HepG2 (cell line): ENCODE measurements around the gene SDE2. TPM values are rescaled to one million over a fixed set of nuclear protein-coding genes. Genes with fewer than 3 reads are reported as not detected.
A peak's percentile ranks its signal among the peaks of the same experiment; 100 is the strongest.

Experiments
- AHR ChIP-seq: IDR thresholded peaks from 2 replicates; pipeline ENCODE4 v1.6.1; 2018; ENCODE audit warnings: missing genetic modification reagents, missing compliant biosample characterization
- CEBPG ChIP-seq: IDR thresholded peaks from 2 replicates; pipeline ENCODE4 v1.6.1; 2016
- DNMT3B ChIP-seq: conservative IDR thresholded peaks from 2 replicates; pipeline ENCODE4 v1.6.1; 2016; ENCODE audit warnings: missing biosample characterization, control low read depth
- NFKBIZ ChIP-seq: IDR thresholded peaks from 2 replicates; pipeline ENCODE4 v1.6.1; 2018; ENCODE audit warnings: missing genetic modification reagents, missing compliant biosample characterization
- PHF8 ChIP-seq: sonication (generic); formaldehyde crosslinking; IDR thresholded peaks from 2 replicates; pipeline ENCODE4 v1.5.0; 2020; ENCODE audit warnings: missing genetic modification reagents
- SKI ChIP-seq: fragments of 450-650 bp; IDR thresholded peaks from one replicate; pipeline ENCODE4 v1.6.1; 2018; ENCODE audit warnings: mild to moderate bottlenecking; ENCODE audit not compliant: partially characterized antibody
- ZNF296 ChIP-seq: sonication (generic); formaldehyde crosslinking; conservative IDR thresholded peaks from 2 replicates; pipeline ENCODE4 v1.5.0; 2020; ENCODE audit warnings: mild to moderate bottlenecking, missing genetic modification reagents
- ZNF607 ChIP-seq: sonication (generic); formaldehyde crosslinking; IDR thresholded peaks from 2 replicates; pipeline ENCODE4 v1.5.1; 2020; ENCODE audit warnings: missing genetic modification reagents, mild to moderate bottlenecking, borderline replicate concordance
- ZNF615 ChIP-seq: sonication (generic); formaldehyde crosslinking; IDR thresholded peaks from 2 replicates; pipeline ENCODE4 v1.5.0; 2020; ENCODE audit warnings: mild to moderate bottlenecking, missing genetic modification reagents, borderline replicate concordance
- ZNF749 ChIP-seq: sonication (generic); formaldehyde crosslinking; IDR thresholded peaks from 2 replicates; pipeline ENCODE4 v1.8.0; 2022; ENCODE audit warnings: mild to moderate bottlenecking, missing genetic modification reagents, moderate library complexity, borderline replicate concordance
- ZNF766 ChIP-seq: sonication (generic); formaldehyde crosslinking; IDR thresholded peaks from 2 replicates; pipeline ENCODE4 v1.5.0; 2020; ENCODE audit warnings: missing genetic modification reagents, borderline replicate concordance
- ZNF891 ChIP-seq: sonication (generic); formaldehyde crosslinking; IDR thresholded peaks from 2 replicates; pipeline ENCODE4 v1.5.0; 2020; ENCODE audit warnings: mild to moderate bottlenecking, missing genetic modification reagents
- ZSCAN9 ChIP-seq: IDR thresholded peaks from 2 replicates; pipeline ENCODE4 v1.6.1; 2016; ENCODE audit warnings: borderline replicate concordance
- polyA plus RNA-seq, 8 experiments: library from polyadenylated mRNA; depleted of rRNA in 3 of 8; stranded (reverse) in 7 of 8; unstranded in 1 of 8; fragments of >200 nt; fragmentation: Illumina TruSeq in 4 of 8; extraction: Trizol in 4 of 8; gene quantifications; 2 replicates each; pipeline versions ENCODE4 v1.2.1 to v1.2.3, GENCODE V29; 2011 to 2016; ENCODE audit warnings: low read depth in 4 of 8, missing spikeins in 1 of 8, mixed read lengths in 1 of 8; ENCODE audit not compliant: insufficient read depth in 1 of 8
- total RNA-seq, 5 experiments: library from RNA; depleted of rRNA; stranded (reverse); fragments of >200 nt; fragmentation: Illumina TruSeq; extraction: Trizol; gene quantifications; 2 replicates each; pipeline ENCODE4 v1.2.3, GENCODE V29; 2016; ENCODE audit warnings: low read depth in 1 of 5
- TF ChIP-seq, protein P1 (sequence below): IDR thresholded peaks from 2 replicates; pipeline ENCODE4 v1.6.1; 2016; ENCODE audit warnings: missing compliant biosample characterization, missing genetic modification reagents, borderline replicate concordance
- TF ChIP-seq, protein P2 (sequence below): sonication (generic); formaldehyde crosslinking; IDR thresholded peaks from 2 replicates; pipeline ENCODE4 v1.8.0; 2022; ENCODE audit warnings: missing genetic modification reagents, mild to moderate bottlenecking, borderline replicate concordance
- TF ChIP-seq, protein P3 (sequence below): sonication (generic); formaldehyde crosslinking; IDR thresholded peaks from 2 replicates; pipeline ENCODE4 v1.4.0; 2020; ENCODE audit warnings: missing genetic modification reagents
- TF ChIP-seq, protein P4 (sequence below): sonication (generic); formaldehyde crosslinking; IDR thresholded peaks from 2 replicates; pipeline ENCODE4 v1.4.0; 2020; ENCODE audit warnings: mild to moderate bottlenecking, low read depth, missing genetic modification reagents
- TF ChIP-seq, protein P5 (sequence below): sonication (generic); formaldehyde crosslinking; IDR thresholded peaks from 2 replicates; pipeline ENCODE4 v1.5.0; 2020; ENCODE audit warnings: mild to moderate bottlenecking, missing genetic modification reagents, borderline replicate concordance

The SDE2 gene
- total and polyA plus RNA-seq, 2 of the 13 experiments (the other 11 are each of a cell fraction or from before 2014, with no cell fraction given) = 10.8 to 19.6 TPM

DNA sequence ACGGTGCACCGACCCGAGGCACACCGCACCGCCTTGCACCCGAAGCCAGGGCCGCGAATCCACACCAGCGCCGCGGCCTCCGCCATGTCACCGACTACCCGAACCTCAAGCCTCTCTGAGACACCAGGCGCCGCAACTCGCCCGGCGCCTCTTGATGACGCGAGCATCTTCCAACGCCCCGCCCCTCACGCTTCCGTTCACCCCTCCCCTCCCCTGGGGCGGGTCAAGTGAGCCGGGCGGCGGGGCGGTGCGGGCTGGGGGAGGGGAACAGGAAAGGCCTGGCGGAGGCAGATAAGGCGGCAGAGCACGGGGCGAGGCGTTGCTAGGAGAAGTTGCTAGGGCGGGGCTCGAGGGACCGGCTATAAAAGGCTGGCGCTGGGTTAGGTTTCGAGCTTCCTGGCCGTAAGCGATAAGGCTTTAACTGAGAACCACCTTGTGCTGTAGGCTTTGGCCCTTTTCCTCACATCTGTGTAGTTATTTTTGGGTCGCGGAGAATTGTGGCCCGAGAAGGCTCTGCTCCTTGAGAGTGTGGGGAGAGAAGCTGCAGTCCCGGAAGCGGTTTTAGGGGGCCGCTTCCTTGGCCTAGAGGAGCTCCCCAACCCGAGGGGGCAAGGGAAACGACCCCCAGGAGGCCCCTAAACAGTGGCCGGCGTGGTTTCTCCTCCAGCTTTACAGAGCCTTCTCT lies at the start of gene SDE2 (continued):
- TF ChIP-seq, protein P1, sequence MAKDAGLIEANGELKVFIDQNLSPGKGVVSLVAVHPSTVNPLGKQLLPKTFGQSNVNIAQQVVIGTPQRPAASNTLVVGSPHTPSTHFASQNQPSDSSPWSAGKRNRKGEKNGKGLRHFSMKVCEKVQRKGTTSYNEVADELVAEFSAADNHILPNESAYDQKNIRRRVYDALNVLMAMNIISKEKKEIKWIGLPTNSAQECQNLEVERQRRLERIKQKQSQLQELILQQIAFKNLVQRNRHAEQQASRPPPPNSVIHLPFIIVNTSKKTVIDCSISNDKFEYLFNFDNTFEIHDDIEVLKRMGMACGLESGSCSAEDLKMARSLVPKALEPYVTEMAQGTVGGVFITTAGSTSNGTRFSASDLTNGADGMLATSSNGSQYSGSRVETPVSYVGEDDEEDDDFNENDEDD (CRISPR knock-in tag) = peak; percentile 57; the same call in 1 of the 2 replicates
- TF ChIP-seq ZNF615 (CRISPR knock-in tag) (no peak), ZNF296 (CRISPR knock-in tag) (no peak), NFKBIZ (no peak), AHR (CRISPR knock-in tag) (peak; percentile 60; the same call in 1 of the 2 replicates), ZSCAN9 (CRISPR knock-in tag) (peak; percentile 20; the same call in 1 of the 2 replicates), PHF8 (peak; percentile 94), DNMT3B (CRISPR knock-in tag) (peak; percentile 69; the same call in 1 of the 2 replicates), ZNF749 (CRISPR knock-in tag) (no peak), CEBPG (CRISPR knock-in tag) (no peak), ZNF891 (CRISPR knock-in tag) (peak; percentile 75), SKI (peak; percentile 27), ZNF766 (CRISPR knock-in tag) (no peak), ZNF607 (CRISPR knock-in tag) (peak; percentile 23; the same call in 1 of the 2 replicates)
- TF ChIP-seq, protein P2, sequence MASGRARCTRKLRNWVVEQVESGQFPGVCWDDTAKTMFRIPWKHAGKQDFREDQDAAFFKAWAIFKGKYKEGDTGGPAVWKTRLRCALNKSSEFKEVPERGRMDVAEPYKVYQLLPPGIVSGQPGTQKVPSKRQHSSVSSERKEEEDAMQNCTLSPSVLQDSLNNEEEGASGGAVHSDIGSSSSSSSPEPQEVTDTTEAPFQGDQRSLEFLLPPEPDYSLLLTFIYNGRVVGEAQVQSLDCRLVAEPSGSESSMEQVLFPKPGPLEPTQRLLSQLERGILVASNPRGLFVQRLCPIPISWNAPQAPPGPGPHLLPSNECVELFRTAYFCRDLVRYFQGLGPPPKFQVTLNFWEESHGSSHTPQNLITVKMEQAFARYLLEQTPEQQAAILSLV (CRISPR knock-in tag) = peak; percentile 53; the same call in 1 of the 2 replicates
- TF ChIP-seq, protein P3, sequence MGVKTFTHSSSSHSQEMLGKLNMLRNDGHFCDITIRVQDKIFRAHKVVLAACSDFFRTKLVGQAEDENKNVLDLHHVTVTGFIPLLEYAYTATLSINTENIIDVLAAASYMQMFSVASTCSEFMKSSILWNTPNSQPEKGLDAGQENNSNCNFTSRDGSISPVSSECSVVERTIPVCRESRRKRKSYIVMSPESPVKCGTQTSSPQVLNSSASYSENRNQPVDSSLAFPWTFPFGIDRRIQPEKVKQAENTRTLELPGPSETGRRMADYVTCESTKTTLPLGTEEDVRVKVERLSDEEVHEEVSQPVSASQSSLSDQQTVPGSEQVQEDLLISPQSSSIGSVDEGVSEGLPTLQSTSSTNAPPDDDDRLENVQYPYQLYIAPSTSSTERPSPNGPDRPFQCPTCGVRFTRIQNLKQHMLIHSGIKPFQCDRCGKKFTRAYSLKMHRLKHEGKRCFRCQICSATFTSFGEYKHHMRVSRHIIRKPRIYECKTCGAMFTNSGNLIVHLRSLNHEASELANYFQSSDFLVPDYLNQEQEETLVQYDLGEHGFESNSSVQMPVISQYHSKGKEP (CRISPR knock-in tag) = peak; percentile 58; the same call in 1 of the 2 replicates
- TF ChIP-seq, protein P4, sequence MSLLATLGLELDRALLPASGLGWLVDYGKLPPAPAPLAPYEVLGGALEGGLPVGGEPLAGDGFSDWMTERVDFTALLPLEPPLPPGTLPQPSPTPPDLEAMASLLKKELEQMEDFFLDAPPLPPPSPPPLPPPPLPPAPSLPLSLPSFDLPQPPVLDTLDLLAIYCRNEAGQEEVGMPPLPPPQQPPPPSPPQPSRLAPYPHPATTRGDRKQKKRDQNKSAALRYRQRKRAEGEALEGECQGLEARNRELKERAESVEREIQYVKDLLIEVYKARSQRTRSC (CRISPR knock-in tag) = no peak
- TF ChIP-seq, protein P5, sequence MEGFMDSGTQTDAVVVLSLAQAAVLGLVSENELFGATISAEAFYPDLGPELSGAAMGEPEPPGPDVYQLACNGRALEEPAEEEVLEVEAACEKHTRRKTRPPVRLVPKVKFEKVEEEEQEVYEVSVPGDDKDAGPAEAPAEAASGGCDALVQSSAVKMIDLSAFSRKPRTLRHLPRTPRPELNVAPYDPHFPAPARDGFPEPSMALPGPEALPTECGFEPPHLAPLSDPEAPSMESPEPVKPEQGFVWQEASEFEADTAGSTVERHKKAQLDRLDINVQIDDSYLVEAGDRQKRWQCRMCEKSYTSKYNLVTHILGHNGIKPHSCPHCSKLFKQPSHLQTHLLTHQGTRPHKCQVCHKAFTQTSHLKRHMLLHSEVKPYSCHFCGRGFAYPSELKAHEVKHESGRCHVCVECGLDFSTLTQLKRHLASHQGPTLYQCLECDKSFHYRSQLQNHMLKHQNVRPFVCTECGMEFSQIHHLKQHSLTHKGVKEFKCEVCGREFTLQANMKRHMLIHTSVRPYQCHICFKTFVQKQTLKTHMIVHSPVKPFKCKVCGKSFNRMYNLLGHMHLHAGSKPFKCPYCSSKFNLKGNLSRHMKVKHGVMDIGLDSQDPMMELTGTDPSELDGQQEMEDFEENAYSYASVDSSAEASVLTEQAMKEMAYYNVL (CRISPR knock-in tag) = no peak
